HUES48 (cell line): Measurements from ENCODE around the gene PARPBP.
"Not testable (repeated sequence)": the region's sequence is repeated elsewhere in the genome, so short reads cannot be mapped to it uniquely, and the experiment has no call there.

Experiments used
- H3K27ac ChIP-seq: one replicate; pipeline ENCODE4 v1.7.0; 2013; ENCODE audit warnings: low read depth, low read length, inconsistent platforms
- H3K27me3 ChIP-seq: 2 replicates; pipeline ENCODE4 v1.6.1; 2013; ENCODE audit warnings: mild to moderate bottlenecking, low read length; ENCODE audit not compliant: control insufficient read depth, insufficient read depth
- H3K36me3 ChIP-seq: 2 replicates; pipeline ENCODE4 v1.6.1; 2013; ENCODE audit warnings: low read length; ENCODE audit not compliant: control insufficient read depth, insufficient read depth
- H3K4me1 ChIP-seq: 2 replicates; pipeline ENCODE4 v1.6.1; 2013; ENCODE audit warnings: mild to moderate bottlenecking, low read length; ENCODE audit not compliant: control insufficient read depth, insufficient read depth
- H3K4me3 ChIP-seq: 2 replicates; pipeline ENCODE4 v1.5.1; 2013; ENCODE audit warnings: mild to moderate bottlenecking, low read depth, low read length
- H3K9ac ChIP-seq: 2 replicates; pipeline ENCODE4 v1.6.1; 2013; ENCODE audit warnings: mild to moderate bottlenecking, low read depth, low read length, moderate library complexity
- H3K9me3 ChIP-seq: 2 replicates; pipeline ENCODE4 v1.6.1; 2013; ENCODE audit warnings: low read length; ENCODE audit not compliant: control insufficient read depth, insufficient read depth

The PARPBP gene

GRCh38 chr12:102201436-102202061 lies 81.6 kb downstream of the PARPBP start:
- Histone ChIP-seq H3K27ac (no peak overlapping the region), H3K4me3 (no peak overlapping the region), H3K27me3 (no peaks in the 10 kb centered on the region), H3K4me1 (no peaks in the 10 kb centered on the region), H3K36me3 (peaks cover 12% of the 10 kb centered on the region), H3K9me3 (no peaks in the 10 kb centered on the region), H3K9ac (no peak overlapping the region)

- Histone ChIP-seq H3K9ac (no peak overlapping the region), H3K9me3 (peaks cover 4% of the 10 kb centered on the region), H3K4me1 (no peaks in the 10 kb centered on the region), H3K27me3 (no peaks in the 10 kb centered on the region), H3K4me3 (no peak overlapping the region), H3K36me3 (peaks cover 15% of the 10 kb centered on the region), H3K27ac (no peak overlapping the region)
Observed at GRCh38 chr12:102202556-102202955, 82.6 kb downstream of the PARPBP start.

GRCh38 chr12:102204025-102204424 lies 84.0 kb downstream of the PARPBP start:
- Histone ChIP-seq H3K27me3 (no peaks in the 10 kb centered on the region), H3K4me3 (no peak overlapping the region), H3K9me3 (peaks cover 18% of the 10 kb centered on the region), H3K27ac (no peak overlapping the region), H3K36me3 (peaks cover 12% of the 10 kb centered on the region; the same call in 1 of the 2 replicates), H3K4me1 (no peaks in the 10 kb centered on the region), H3K9ac (no peak overlapping the region)

- Histone ChIP-seq H3K27ac (no peak overlapping the region), H3K36me3 (no peaks in the 10 kb centered on the region), H3K27me3 (no peaks in the 10 kb centered on the region), H3K4me3 (no peak overlapping the region), H3K4me1 (no peaks in the 10 kb centered on the region), H3K9me3 (no peaks in the 10 kb centered on the region), H3K9ac (no peak overlapping the region)
Observed at GRCh38 chr12:102215992-102216691, 96.2 kb downstream of the PARPBP start.

- H3K27ac ChIP-seq: no peak overlapping the region
- no peaks in the 10 kb centered on the region for H3K9me3 ChIP-seq
- H3K9ac ChIP-seq: no peak overlapping the region
- H3K4me1 ChIP-seq: no peaks in the 10 kb centered on the region
- no peaks in the 10 kb centered on the region for H3K36me3 ChIP-seq
- H3K4me3 ChIP-seq: no peak overlapping the region
- H3K27me3 ChIP-seq: no peaks in the 10 kb centered on the region
Observed at GRCh38 chr12:102220736-102221135, 100.8 kb downstream of the PARPBP start.

GRCh38 chr12:102227954-102228353 lies 108.0 kb downstream of the PARPBP start:
- no peak overlapping the region for H3K9ac ChIP-seq
- H3K4me3 ChIP-seq: no peak overlapping the region
- no peaks in the 10 kb centered on the region for H3K9me3 ChIP-seq
- H3K36me3 ChIP-seq: no peaks in the 10 kb centered on the region
- H3K27me3 ChIP-seq: no peaks in the 10 kb centered on the region
- peaks cover 9% of the 10 kb centered on the region for H3K4me1 ChIP-seq
- no peak overlapping the region for H3K27ac ChIP-seq

- H3K9ac ChIP-seq: no peak overlapping the region
- H3K4me3 ChIP-seq: no peak overlapping the region
Observed at GRCh38 chr12:102232036-102232435, 112.1 kb downstream of the PARPBP start.

GRCh38 chr12:102232446-102232845 lies 112.5 kb downstream of the PARPBP start:
- Histone ChIP-seq H3K9ac (no peak overlapping the region), H3K9me3 (no peaks in the 10 kb centered on the region), H3K36me3 (no peaks in the 10 kb centered on the region), H3K27me3 (no peaks in the 10 kb centered on the region), H3K27ac (no peak overlapping the region), H3K4me1 (peaks cover 10% of the 10 kb centered on the region), H3K4me3 (no peak overlapping the region)

More at GRCh38 chr12:102232036-102232435, 112.1 kb downstream of the PARPBP start:
- Histone ChIP-seq H3K27me3 (no peaks in the 10 kb centered on the region), H3K4me1 (peaks cover 10% of the 10 kb centered on the region), H3K9me3 (no peaks in the 10 kb centered on the region), H3K27ac (no peak overlapping the region), H3K36me3 (no peaks in the 10 kb centered on the region)

GRCh38 chr12:102234599-102234998 lies 114.6 kb downstream of the PARPBP start:
- H3K27ac ChIP-seq: no peak overlapping the region
- H3K4me3 ChIP-seq: no peak overlapping the region
- H3K36me3 ChIP-seq: no peaks in the 10 kb centered on the region
- no peaks in the 10 kb centered on the region for H3K27me3 ChIP-seq
- H3K9ac ChIP-seq: no peak overlapping the region
- no peaks in the 10 kb centered on the region for H3K9me3 ChIP-seq
- H3K4me1 ChIP-seq: peaks cover 10% of the 10 kb centered on the region

- not testable (repeated sequence) for H3K27ac ChIP-seq, H3K9me3 ChIP-seq, H3K27me3 ChIP-seq, H3K36me3 ChIP-seq, H3K4me1 ChIP-seq, H3K4me3 ChIP-seq, H3K9ac ChIP-seq
Observed at GRCh38 chr12:102240859-102241258, 120.9 kb downstream of the PARPBP start.
